Measurements from ENCODE around the gene CAST.

The CAST gene

GRCh38 chr5:96709152-96709821, 47.1 kb downstream of the CAST start:
- H3K4me3 ChIP-seq (ENCODE audit: low read depth, low read length) = no peak overlapping the region

DNA sequence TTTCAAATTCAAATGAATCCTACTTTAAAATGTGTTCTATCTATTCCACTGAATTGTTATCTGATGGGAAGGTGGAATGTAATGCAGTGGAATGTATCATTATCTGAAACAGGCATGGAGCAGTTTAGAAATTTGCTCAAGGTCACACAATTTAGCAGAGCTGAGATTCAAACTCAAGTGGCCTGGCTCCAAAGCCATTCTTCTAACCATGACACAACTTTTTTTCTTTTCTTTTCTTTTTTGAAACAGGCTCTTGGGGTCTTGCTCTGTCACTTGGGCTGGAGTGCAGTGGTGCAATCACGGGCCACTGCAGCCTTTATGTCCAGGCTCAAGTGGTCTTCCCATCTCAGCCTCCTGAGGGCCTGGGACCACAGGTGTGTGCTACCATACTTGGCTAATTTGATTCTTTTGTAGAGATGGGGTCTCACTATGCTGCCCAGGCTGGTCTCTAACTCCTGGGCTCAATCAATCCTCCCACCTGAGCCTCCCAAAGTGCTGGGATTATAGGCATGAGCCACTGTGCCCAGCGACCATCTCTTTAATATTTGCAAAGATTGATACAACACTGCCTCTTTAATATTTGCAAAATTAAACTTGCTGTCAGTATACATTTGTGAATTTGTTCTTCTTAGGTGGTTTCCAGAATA, 50.0 kb downstream of the CAST start:
- H3K4me3 ChIP-seq (ENCODE audit: low read depth, low read length) = no peak overlapping the region

DNA sequence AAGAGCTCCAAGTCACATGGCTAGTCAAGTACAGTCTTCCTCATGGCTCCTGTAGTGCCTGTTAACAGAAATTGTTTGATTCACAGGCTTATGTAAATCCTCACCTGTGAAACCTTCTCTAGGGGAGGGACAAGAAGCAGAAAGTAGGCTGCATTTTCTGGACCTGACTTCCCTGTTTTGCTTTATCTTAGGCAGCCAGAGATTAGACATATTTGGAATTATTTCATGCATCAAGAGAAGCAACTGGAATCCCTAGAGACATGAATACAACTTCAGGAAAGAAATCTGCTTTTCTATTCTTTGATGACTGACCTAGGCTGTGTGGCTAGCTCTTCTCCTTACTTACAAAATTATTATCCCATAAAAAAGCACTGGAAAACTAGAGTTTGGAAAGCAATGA, 52.3 kb downstream of the CAST start:
- H3K4me3 ChIP-seq (ENCODE audit: low read depth, low read length) = no peak overlapping the region

DNA sequence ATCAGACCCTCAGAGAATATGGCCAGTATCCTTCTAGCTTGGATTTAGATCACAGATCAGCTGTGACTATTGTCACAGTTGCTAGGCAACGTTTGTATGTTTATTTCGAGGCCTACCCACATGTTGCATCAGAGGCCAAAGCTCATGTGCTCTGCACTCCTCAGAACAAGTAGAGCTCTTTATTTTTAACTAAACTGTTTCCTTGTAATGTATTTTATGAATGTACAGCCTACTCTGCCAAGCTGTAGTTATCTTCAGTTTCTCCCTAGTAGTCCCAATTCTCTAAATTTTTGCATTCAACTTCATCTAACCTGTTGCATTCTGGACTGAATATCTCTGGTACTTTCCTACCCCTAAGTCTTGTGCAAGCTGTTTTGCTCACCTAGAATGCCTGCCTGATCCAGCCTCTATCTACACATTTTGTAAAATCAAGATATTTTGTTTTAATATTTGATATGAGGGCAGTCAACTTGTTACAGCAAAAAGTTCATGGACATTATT, 52.8 kb downstream of the CAST start:
- no peak overlapping the region for H3K4me3 ChIP-seq (ENCODE audit: low read depth, low read length)

DNA sequence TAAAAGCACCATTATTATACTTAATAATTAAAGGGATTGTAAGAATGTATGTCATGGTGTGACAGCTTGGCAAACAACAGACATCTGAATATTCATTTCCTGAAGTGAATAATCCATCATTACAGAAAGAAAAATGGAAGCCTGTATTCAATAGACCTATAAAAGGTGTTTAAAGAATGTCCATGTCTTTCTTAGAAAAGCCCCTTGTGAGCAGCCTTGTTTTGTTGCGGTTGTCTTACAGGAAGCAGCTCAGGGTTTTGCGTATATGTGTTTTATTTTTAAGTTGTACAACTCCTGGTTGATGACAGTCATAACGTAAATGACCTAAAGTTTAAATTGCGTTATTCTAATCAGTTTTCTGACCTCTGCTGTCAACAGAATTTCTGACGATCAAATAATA, 53.8 kb downstream of the CAST start:
- H3K4me3 ChIP-seq (ENCODE audit: low read depth, low read length) = no peak overlapping the region

DNA sequence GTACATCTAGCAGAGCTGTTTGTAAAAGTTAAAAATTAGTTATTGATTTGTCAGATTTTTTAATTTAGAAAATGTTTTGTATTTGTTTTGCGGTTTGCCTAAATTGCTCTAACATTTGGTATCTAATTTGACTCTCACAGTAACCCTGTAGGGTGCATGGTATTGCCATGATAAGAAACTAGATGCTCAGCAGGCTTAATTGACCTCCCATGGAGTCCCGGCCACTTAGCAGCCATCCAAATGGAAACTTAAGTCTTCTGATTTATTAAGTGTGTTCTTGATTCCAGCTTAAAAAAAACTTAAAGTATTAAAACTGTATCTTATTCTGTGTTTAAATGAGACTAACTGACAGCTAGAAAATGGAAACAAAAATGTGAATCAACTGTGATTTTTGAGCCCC, 54.5 kb downstream of the CAST start:
- H3K4me3 ChIP-seq (ENCODE audit: low read depth, low read length) = no peak overlapping the region

GRCh38 chr5:96717874-96718273, 55.7 kb downstream of the CAST start:
- H3K4me3 ChIP-seq (ENCODE audit: low read depth, low read length) = no peak overlapping the region

DNA sequence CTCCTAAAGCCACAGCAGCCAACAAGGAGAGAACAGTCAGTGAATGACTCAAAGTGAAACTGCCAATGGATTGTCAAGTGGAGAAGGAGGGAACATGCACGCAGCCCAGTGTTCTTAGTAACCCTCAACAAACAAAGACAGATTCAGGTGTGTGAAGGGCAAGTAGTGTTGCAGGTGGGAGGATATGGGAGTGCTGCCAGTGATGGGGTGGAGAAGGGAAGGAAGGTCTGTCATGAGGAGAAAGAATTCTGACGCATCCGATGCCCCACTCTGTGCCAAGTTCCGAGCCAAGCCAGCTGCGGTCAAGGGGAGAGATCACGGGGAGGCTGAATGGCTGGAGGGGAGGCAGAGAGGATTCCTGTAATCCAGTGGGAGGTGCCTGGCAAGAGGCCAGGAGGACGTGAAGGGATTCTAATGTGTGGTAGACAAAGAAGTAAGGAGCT, 56.5 kb downstream of the CAST start:
- no peak overlapping the region for H3K4me3 ChIP-seq (ENCODE audit: low read depth, low read length)

- no peak overlapping the region for H3K4me3 ChIP-seq (ENCODE audit: low read depth, low read length)
Measured at GRCh38 chr5:96720408-96720807, 58.2 kb downstream of the CAST start.

DNA sequence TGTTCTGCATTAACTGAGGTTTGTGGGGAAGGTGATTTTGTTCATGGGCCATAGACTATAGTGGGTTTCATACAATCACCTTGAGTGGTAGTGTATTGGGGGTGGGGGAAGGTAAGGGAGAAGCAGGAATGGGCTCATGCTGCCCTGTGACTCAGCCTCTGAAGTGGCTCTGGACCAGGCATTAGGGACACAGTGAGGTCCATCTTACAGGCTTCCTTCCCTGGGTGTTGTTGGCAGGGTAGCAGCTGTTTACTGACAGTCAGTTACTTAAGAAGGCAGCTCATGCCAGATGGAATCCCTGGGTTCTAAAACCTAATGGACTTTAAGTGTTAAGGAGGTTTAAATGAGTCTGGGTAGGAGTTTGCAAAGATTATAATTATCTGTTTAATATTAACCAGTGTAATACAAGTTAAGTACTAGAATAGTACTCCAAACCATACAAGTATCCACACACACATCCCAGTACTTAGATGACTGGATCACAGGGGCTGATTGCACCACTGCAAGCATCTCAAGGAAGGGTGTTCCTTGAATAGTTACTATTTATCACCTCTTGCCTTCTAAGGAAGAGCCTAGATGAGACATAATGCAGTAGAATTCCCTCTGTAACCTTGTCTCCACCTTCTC, 59.3 kb downstream of the CAST start:
- H3K4me3 ChIP-seq (ENCODE audit: low read depth, low read length) = no peak overlapping the region

DNA sequence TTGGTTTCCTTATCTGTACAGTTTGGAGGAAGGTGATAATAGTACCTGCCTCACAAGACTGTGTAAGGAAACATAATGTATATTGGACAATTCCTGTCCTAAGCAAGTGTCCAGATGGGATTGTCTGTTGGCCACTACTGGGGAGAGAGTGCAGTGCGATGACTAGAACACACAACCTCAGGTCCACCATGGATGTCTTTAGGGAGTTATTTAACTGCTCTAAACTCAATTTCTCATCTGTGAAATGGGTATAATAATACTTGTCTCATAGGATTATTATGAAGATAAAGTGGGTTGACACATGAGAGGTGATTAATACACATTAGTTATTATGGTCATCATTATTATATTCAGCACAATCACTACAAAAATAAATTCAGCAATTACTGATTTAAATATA, 63.1 kb downstream of the CAST start:
- no peak overlapping the region for H3K4me3 ChIP-seq (ENCODE audit: low read depth, low read length)

DNA sequence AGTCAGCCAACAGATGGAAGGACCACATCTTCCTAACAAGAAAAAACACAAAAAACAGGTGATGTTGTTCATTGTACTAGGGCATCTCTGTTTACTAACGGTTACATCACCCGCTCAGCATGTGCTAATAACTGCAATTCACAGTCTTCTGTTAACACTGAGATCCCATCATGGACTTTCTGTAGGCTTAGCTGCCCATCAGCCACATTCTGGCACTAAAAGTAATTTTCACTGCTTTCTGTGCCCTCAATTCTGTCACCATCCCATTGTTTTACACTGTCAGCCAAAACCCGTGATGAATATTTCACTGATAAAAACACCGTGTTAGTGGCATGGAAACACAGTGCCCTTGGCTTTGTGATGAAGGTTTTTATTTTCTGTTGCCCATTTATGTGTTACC, 64.6 kb downstream of the CAST start:
- H3K4me3 ChIP-seq (ENCODE audit: low read depth, low read length) = no peak overlapping the region

DNA sequence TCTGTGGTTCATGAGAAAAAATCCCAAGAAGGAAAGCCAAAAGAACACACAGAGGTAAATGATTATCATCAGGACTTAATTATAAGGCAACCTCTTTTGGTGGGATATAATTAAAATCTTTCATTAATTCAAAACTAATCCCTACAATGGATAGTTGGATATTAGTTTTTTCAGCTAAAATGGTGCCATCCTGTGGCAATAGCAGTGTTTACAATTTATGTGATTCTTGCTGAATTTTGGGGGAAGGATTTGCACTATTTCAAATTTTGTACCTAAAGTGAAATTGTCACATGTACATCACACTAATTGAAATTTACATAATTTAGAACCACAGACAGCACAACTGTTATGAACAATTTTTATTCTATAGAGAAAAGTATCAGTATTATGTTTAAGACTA, 67.0 kb downstream of the CAST start:
- no peak overlapping the region for H3K4me3 ChIP-seq (ENCODE audit: low read depth, low read length)

- no peak overlapping the region for H3K4me3 ChIP-seq (ENCODE audit: low read depth, low read length)
Measured at GRCh38 chr5:96730586-96730985, 68.4 kb downstream of the CAST start.

DNA sequence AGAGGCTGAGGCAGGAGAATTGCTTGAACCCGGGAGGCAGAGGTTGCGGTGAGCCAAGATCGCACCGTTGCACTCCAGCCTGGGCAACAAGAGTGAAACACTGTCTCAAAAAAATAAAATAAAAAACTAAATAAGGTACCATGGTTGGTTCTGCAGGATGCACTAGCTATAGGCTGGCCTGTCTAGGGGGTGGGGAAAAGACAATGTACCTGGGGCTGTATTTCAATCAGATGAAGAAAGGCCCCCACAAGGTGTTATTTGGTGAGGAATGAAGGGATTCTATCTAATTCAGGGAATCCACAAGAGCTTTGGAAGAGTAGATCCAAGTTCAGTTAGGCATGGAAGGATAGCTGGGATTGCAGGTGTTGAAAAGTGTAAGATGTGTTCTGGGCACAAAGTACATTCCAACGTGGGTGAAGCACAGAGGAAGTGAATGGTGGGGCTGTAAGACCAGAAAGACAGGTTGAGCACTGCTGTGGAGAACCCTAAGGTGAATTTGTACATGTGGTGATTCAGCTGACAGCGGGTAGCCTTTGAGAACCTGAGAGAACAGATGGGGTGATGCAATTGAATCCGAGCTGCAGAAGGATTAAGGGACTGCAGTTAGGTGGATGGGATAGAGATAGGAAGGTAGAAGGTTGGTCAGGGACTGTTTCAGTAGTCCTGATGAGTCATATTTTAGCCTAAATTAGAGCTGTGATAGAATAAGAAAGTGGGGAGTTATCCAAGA, 71.8 kb downstream of the CAST start:
- H3K4me3 ChIP-seq (ENCODE audit: low read depth, low read length) = no peak overlapping the region

GRCh38 chr5:96734871-96735325, 72.7 kb downstream of the CAST start:
- no peak overlapping the region for H3K4me3 ChIP-seq (ENCODE audit: low read depth, low read length)

GRCh38 chr5:96736937-96737336, 74.8 kb downstream of the CAST start:
- H3K4me3 ChIP-seq (ENCODE audit: low read depth, low read length) = no peak overlapping the region

GRCh38 chr5:96741106-96741505, 78.9 kb downstream of the CAST start:
- no peak overlapping the region for H3K4me3 ChIP-seq (ENCODE audit: low read depth, low read length)

DNA sequence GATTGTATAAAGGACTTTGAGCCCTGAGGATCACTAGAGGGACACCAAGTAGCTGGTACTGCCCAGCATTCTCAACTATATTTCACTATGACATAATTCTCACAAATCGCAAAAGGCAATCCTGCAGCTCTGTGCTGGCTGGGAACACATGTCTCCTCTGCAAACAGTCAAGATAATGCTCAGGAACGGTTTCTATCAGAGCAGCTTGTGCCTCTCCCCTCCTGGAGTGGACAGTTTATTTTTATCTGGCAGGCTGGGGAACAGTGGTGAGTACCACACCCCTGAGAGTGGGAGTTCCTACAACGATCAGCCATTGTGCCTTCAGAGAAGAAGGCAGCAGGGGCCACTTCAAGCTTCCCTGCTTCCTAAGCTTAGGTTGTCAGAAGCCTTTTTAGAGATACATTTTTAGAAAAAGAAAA, 79.7 kb downstream of the CAST start:
- no peak overlapping the region for H3K4me3 ChIP-seq (ENCODE audit: low read depth, low read length)

GRCh38 chr5:96742538-96742937, 80.4 kb downstream of the CAST start:
- no peak overlapping the region for H3K4me3 ChIP-seq (ENCODE audit: low read depth, low read length)

GRCh38 chr5:96743065-96743768, 81.0 kb downstream of the CAST start:
- no peak overlapping the region for H3K4me3 ChIP-seq (ENCODE audit: low read depth, low read length)
